Activated effector memory CD4-positive, alpha-beta T cell treated with Interleukin-2 at 50 U/mL for 16 hours (primary cell): ENCODE measurements around the gene DAPK1.

Source experiments
- DNase-seq: peaks from one replicate; pipeline ENCODE4 v3.0.0-alpha.2; 2020

DAPK1 gene

DNA sequence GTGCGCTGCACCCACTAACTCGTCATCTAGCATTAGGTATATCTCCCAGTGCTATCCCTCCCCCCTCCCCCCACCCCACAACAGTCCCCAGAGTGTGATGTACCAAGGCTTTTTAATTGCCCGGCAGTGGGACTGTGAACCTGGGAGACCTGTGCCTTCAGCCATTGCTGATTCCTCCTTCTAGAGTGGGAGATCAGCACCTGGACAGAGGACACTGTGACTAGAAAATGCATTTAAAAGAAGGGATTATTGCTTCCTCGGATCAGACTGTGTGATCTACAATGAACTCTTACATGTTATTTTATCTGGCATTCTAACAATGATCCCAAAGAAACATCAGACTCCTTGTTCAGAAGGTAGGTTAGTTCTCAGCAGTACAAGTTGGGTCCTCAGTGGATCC is 254.2 kb downstream of the DAPK1 start:
- DNase-seq = no peak

DNA sequence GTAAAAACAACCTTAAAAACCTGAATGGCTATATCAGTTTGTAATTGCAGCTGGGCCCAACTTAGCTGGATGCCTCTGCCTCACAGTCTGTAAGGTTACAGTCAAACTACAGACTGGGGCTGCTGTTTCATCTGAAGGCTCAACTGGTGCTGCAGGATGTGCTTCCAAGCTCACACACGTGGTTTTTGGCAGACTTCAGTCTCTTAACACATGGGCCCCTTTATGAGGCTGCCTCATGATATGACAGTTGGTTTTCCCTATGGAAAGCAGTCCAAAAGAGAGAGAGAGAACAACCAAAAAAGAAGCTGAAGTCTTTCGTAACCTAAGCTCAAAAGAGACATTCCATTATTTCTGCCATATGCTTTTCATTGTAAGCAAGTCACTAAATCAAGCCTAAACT is 255.6 kb downstream of the DAPK1 start:
- no peak for DNase-seq
